Putamen (tissue), 1 donor: ENCODE measurements around the gene POLR3G.

Experiments used
- DNase-seq: peaks from one replicate; pipeline ENCODE4 v3.0.0-alpha.2; 2016; ENCODE audit warnings: low spot score

Gene POLR3G

GRCh38 chr5:90503596-90503995 lies 28.9 kb downstream of the POLR3G start:
- DNase-seq, result no peak

- no peak for DNase-seq
These were observed 30.1 kb downstream of the POLR3G start for GRCh38 chr5:90504743-90505142.

- DNase-seq, result no peak
These were observed 31.6 kb downstream of the POLR3G start for GRCh38 chr5:90506221-90506620.

GRCh38 chr5:90510438-90510837 lies 35.8 kb downstream of the POLR3G start:
- no peak for DNase-seq

GRCh38 chr5:90514520-90514919 lies 39.9 kb downstream of the POLR3G start:
- DNase-seq, result no peak

GRCh38 chr5:90518661-90519060 lies 44.0 kb downstream of the POLR3G start:
- no peak for DNase-seq

GRCh38 chr5:90519081-90519480 lies 44.4 kb downstream of the POLR3G start:
- no peak for DNase-seq

- DNase-seq, result no peak
These were observed 54.0 kb downstream of the POLR3G start for GRCh38 chr5:90528601-90529193.

- peak; percentile 96 for DNase-seq
These were observed 54.7 kb downstream of the POLR3G start, which contains the start of gene LYSMD3 for GRCh38 chr5:90529194-90529938. TSS of gene LYSMD3 (minus strand) at chr5:90529584. CDS start at chr5:90525289, 4,295 bp downstream.

- DNase-seq, result peak; percentile 85
These were observed 55.4 kb downstream of the POLR3G start for GRCh38 chr5:90529939-90530677.

- DNase-seq, result no peak
These were observed 56.2 kb downstream of the POLR3G start for GRCh38 chr5:90530736-90531487.

GRCh38 chr5:90533794-90534193 lies 59.1 kb downstream of the POLR3G start:
- no peak for DNase-seq

GRCh38 chr5:90534922-90535321 lies 60.3 kb downstream of the POLR3G start:
- no peak for DNase-seq

- DNase-seq, result no peak
These were observed 68.3 kb downstream of the POLR3G start for GRCh38 chr5:90542827-90543519.

- DNase-seq, result no peak
These were observed 70.8 kb downstream of the POLR3G start for GRCh38 chr5:90545511-90545910.

GRCh38 chr5:90546216-90546837 lies 71.7 kb downstream of the POLR3G start:
- DNase-seq, result no peak

GRCh38 chr5:90547072-90547536 lies 72.4 kb downstream of the POLR3G start:
- no peak for DNase-seq

GRCh38 chr5:90548069-90548593 lies 73.5 kb downstream of the POLR3G start:
- DNase-seq, result no peak

- DNase-seq, result no peak
These were observed 74.6 kb downstream of the POLR3G start for GRCh38 chr5:90549223-90549622.

GRCh38 chr5:90549729-90550275 lies 75.1 kb downstream of the POLR3G start:
- no peak for DNase-seq
